ENCODE results near the gene JUNB.

The JUNB gene

GRCh38 chr19:12804051-12804450, 12.8 kb downstream of the JUNB start:
- H3K4me1 ChIP-seq (ENCODE audit: control insufficient read depth, insufficient read depth, low read length): no peaks in the 10 kb centered on the region; the same call in 1 of the 2 replicates
- TF ChIP-seq ZNF48 (tag by site-specific recombination; IDR thresholded peaks at IDR 0.05) (no peak), ZNF560 (tag by site-specific recombination; IDR thresholded peaks at IDR 0.05; ENCODE audit: borderline replicate concordance) (no peak), ZBTB26 (tag by site-specific recombination; optimal IDR thresholded peaks at IDR 0.05) (no peak), ZNF239 (tag by site-specific recombination; IDR thresholded peaks at IDR 0.05) (no peak), ZNF350 (tag by site-specific recombination; IDR thresholded peaks at IDR 0.05) (no peak), PBX3 (CRISPR knock-in tag; IDR thresholded peaks at IDR 0.05) (no peak), ZNF544 (tag by site-specific recombination; IDR thresholded peaks at IDR 0.05) (no peak), GFI1B (tag by site-specific recombination; IDR thresholded peaks at IDR 0.05) (no peak), ZNF501 (tag by site-specific recombination; IDR thresholded peaks at IDR 0.05) (no peak), ZFP3 (tag by site-specific recombination; IDR thresholded peaks at IDR 0.05; ENCODE audit: low read depth) (no peak)

GRCh38 chr19:12806242-12807081, 15.2 kb downstream of the JUNB start, which contains the start of gene RNASEH2A:
Gene RNASEH2A (plus strand): TSS chr19:12806584. CDS start chr19:12806674, 90 bp downstream.
- CTCF ChIA-PET: interaction anchor here (0.7 to 16.5 kb wide), 3 partner anchors 9 to 111 kb away, joined by 3 to 386 read pairs (median 8); no protein-coding TSS in a partner anchor
- H3K27ac ChIP-seq (ENCODE audit: extremely low read depth, low read depth, low read length): peak within 1 kb of the TSS; percentile 75
- no peaks in the 10 kb centered on the region; the same call in 1 of the 2 replicates for H3K4me1 ChIP-seq (ENCODE audit: control insufficient read depth, insufficient read depth, low read length)
- peak within 1 kb of the TSS; percentile 68 for H3K4me3 ChIP-seq (ENCODE audit: low read depth, low read length)
- H3K9me3 ChIP-seq (ENCODE audit: control insufficient read depth, insufficient read depth, low read depth, low read length): no peaks in the 10 kb centered on the region
- POLR2A ChIA-PET: interaction anchor here (0.5 to 1.5 kb wide), 10 partner anchors 11 to 105 kb away, joined by 3 to 10 read pairs (median 4); partner anchors contain the start of genes JUNB and RTBDN
- peaks cover 33 to 37% of the 10 kb centered on the region in 2 experiments; a peak in 2 of 3 replicates for H3K36me3 ChIP-seq (ENCODE audit: control insufficient read depth in 2 of 2, insufficient read depth in 1 of 2, low read length in 2 of 2)
- TF ChIP-seq MZF1 (tag by site-specific recombination; IDR thresholded peaks at IDR 0.05; ENCODE audit: borderline replicate concordance): no peak
- TF ChIP-seq ZNF558 (tag by site-specific recombination; IDR thresholded peaks at IDR 0.05): no peak
- peak; percentile 60 for TF ChIP-seq ZNF629 (tag by site-specific recombination; IDR thresholded peaks at IDR 0.05)
- peak; percentile 6; the same call in 1 of the 2 replicates for TF ChIP-seq AEBP2 (tag by site-specific recombination; IDR thresholded peaks at IDR 0.05; ENCODE audit: borderline replicate concordance)
- TF ChIP-seq ZSCAN4 (tag by site-specific recombination; IDR thresholded peaks at IDR 0.05): no peak
- no peak for TF ChIP-seq ZNF175 (tag by site-specific recombination; IDR thresholded peaks at IDR 0.05)
- TF ChIP-seq ZXDB (tag by site-specific recombination; IDR thresholded peaks at IDR 0.05): peak; percentile 98
- TF ChIP-seq PRDM1 (tag by site-specific recombination; IDR thresholded peaks at IDR 0.05): no peak
- no peak for TF ChIP-seq ZNF664 (tag by site-specific recombination; IDR thresholded peaks at IDR 0.05)
- TF ChIP-seq ZNF596 (tag by site-specific recombination; IDR thresholded peaks at IDR 0.05): no peak
- no peak for TF ChIP-seq ZFP41 (tag by site-specific recombination; IDR thresholded peaks at IDR 0.05; ENCODE audit: borderline replicate concordance)
- no peak for TF ChIP-seq ZNF280D (tag by site-specific recombination; IDR thresholded peaks at IDR 0.05)
- no peak for TF ChIP-seq ZNF670 (tag by site-specific recombination; IDR thresholded peaks at IDR 0.05; ENCODE audit: low read depth)

More at GRCh38 chr19:12804051-12804450, 12.8 kb downstream of the JUNB start:
- H3K36me3 ChIP-seq (ENCODE audit: control insufficient read depth in 2 of 2, insufficient read depth in 1 of 2, low read length in 2 of 2): peaks cover 17 to 31% of the 10 kb centered on the region in 2 experiments; a peak in 2 of 3 replicates
- ChIA-PET POLR2A (no interaction called here), CTCF (interaction anchor here (0.6 to 16.5 kb wide), 3 partner anchors 21 to 43 kb away, joined by 3 to 386 read pairs (median 6); no protein-coding TSS in a partner anchor)
- no peaks in the 10 kb centered on the region for H3K9me3 ChIP-seq (ENCODE audit: control insufficient read depth, insufficient read depth, low read depth, low read length)
- H3K27ac ChIP-seq (ENCODE audit: extremely low read depth, low read depth, low read length): no peak overlapping the region
- no peak overlapping the region for H3K4me3 ChIP-seq (ENCODE audit: low read depth, low read length)

Data from HEK293 (cell line).